ENCODE data around the gene ASPN.

The ASPN gene

DNA sequence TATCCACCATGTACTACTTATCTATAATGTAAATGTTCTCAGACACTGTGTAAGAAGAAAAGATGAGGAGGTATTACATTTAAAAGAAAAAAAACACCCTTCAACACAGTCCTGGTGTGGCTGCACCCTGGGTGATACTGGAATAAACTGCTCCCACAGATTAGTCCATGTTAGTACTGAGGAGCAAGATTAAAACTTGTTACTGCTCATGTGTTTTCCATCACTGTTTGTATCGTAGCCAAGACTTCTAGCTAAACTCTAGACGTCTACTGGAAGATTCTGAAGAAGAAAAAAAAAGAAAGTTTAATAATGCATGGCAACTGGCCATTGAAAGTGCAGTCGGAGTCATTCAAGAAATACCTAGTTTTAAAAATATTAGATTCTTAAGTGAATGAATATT, at the start of gene ASPN:
Gene ASPN, minus strand, starts transcription at position 178 of the 400 bp plus-strand sequence.
- Histone ChIP-seq H3K4me3 (IDR thresholded peaks at IDR 0.05; ENCODE audit: insufficient read depth, low read depth, low read length) (no peak within 1 kb of the TSS), H3K4me1 (ENCODE audit: low read depth, poor library complexity, severe bottlenecking) (no peaks in the 10 kb centered on the region), H3K9ac (no peak within 1 kb of the TSS), H3K27me3 (ENCODE audit: insufficient read depth, low read depth) (no peaks in the 10 kb centered on the region), H4K20me1 (ENCODE audit: insufficient read depth) (no peaks in the 10 kb centered on the region), H3K79me2 (ENCODE audit: insufficient read depth, low read depth) (no peaks in the 10 kb centered on the region), H2AFZ (ENCODE audit: low read depth) (no peak within 1 kb of the TSS), H3K4me2 (no peak within 1 kb of the TSS), H3K36me3 (ENCODE audit: insufficient read depth) (no peaks in the 10 kb centered on the region), H3K27ac (no peak within 1 kb of the TSS)
- TF ChIP-seq, protein P1, sequence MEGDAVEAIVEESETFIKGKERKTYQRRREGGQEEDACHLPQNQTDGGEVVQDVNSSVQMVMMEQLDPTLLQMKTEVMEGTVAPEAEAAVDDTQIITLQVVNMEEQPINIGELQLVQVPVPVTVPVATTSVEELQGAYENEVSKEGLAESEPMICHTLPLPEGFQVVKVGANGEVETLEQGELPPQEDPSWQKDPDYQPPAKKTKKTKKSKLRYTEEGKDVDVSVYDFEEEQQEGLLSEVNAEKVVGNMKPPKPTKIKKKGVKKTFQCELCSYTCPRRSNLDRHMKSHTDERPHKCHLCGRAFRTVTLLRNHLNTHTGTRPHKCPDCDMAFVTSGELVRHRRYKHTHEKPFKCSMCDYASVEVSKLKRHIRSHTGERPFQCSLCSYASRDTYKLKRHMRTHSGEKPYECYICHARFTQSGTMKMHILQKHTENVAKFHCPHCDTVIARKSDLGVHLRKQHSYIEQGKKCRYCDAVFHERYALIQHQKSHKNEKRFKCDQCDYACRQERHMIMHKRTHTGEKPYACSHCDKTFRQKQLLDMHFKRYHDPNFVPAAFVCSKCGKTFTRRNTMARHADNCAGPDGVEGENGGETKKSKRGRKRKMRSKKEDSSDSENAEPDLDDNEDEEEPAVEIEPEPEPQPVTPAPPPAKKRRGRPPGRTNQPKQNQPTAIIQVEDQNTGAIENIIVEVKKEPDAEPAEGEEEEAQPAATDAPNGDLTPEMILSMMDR (conservative IDR thresholded peaks at IDR 0.05; ENCODE audit: low read depth, low read length), result no peak

DNA sequence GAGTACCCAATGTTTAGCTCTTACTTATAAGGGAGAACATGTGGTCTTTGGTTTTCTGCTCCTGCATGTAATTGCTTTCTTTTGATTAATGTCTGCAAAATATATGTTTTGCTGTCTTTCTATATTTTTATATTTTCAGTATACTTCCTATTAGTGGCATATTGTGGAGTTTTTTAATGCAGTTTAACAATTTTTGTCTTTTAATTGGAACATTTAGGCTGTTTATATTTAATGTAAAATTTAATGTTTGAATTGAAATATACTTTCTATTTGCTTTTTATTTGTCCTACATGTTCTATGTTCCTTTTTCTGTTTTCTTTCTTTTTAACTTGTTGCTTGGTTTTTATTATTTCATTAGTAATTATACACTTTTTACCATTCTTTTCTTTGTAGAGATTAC, 48.6 kb upstream of the ASPN start:
- Histone ChIP-seq H3K27me3 (ENCODE audit: insufficient read depth, low read depth) (no peaks in the 10 kb centered on the region), H3K27ac (no peak overlapping the region), H4K20me1 (ENCODE audit: insufficient read depth) (no peaks in the 10 kb centered on the region), H2AFZ (ENCODE audit: low read depth) (no peak overlapping the region), H3K79me2 (ENCODE audit: insufficient read depth, low read depth) (no peaks in the 10 kb centered on the region), H3K36me3 (ENCODE audit: insufficient read depth) (no peaks in the 10 kb centered on the region), H3K4me3 (IDR thresholded peaks at IDR 0.05; ENCODE audit: insufficient read depth, low read depth, low read length) (no peak overlapping the region), H3K9ac (no peak overlapping the region), H3K4me2 (no peak overlapping the region), H3K4me1 (ENCODE audit: low read depth, poor library complexity, severe bottlenecking) (peaks cover 27% of the 10 kb centered on the region)
- TF ChIP-seq, protein P1 (conservative IDR thresholded peaks at IDR 0.05; ENCODE audit: low read depth, low read length), result no peak

DNA sequence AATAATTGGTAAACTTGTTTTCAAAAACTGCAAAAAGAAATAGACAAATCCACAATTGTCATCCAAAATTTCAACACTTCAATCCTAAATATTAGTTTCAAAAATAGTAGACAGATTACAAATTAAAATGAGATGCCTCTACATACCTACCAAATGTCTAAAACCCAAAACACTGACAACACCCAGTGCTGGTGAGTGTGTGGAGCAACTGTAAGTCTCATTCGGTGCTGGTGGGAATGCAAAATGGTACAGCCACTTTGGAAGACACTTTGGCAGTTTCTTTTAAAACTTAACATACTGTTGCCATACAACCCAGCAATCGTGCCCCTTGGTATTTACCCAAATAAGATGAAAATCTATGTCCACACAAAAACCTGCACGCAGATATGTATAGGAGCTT, 46.8 kb upstream of the ASPN start:
- H2AFZ ChIP-seq (ENCODE audit: low read depth), result no peak overlapping the region
- no peaks in the 10 kb centered on the region for H3K36me3 ChIP-seq (ENCODE audit: insufficient read depth)
- no peaks in the 10 kb centered on the region for H4K20me1 ChIP-seq (ENCODE audit: insufficient read depth)
- TF ChIP-seq, protein P1 (conservative IDR thresholded peaks at IDR 0.05; ENCODE audit: low read depth, low read length), result no peak
- no peak overlapping the region for H3K4me3 ChIP-seq (IDR thresholded peaks at IDR 0.05; ENCODE audit: insufficient read depth, low read depth, low read length)
- H3K9ac ChIP-seq, result no peak overlapping the region
- H3K27ac ChIP-seq, result no peak overlapping the region
- H3K4me2 ChIP-seq, result no peak overlapping the region
- peaks cover 9% of the 10 kb centered on the region for H3K4me1 ChIP-seq (ENCODE audit: low read depth, poor library complexity, severe bottlenecking)
- no peaks in the 10 kb centered on the region for H3K79me2 ChIP-seq (ENCODE audit: insufficient read depth, low read depth)
- no peaks in the 10 kb centered on the region for H3K27me3 ChIP-seq (ENCODE audit: insufficient read depth, low read depth)

DNA sequence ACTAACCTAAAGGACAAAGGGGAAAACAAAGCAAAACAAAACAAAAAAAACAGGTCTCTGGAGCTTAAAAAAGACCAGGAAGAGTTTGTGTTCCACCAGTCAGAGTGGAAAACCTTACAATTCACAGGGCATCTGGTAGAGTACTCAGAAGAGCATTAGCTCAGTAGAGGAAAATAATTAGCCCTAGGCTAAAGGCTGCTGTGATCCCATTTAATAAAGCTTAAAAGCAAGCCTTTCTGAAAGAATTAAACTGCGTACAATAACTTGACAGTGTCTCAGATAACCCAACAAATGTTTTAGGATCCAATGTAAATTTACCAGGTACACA, 46.2 kb upstream of the ASPN start:
- no peak overlapping the region for H2AFZ ChIP-seq (ENCODE audit: low read depth)
- TF ChIP-seq, protein P1 (conservative IDR thresholded peaks at IDR 0.05; ENCODE audit: low read depth, low read length), result no peak
- H3K9ac ChIP-seq, result no peak overlapping the region
- H3K27ac ChIP-seq, result no peak overlapping the region
- no peaks in the 10 kb centered on the region for H4K20me1 ChIP-seq (ENCODE audit: insufficient read depth)
- no peak overlapping the region for H3K4me2 ChIP-seq
- no peak overlapping the region for H3K4me3 ChIP-seq (IDR thresholded peaks at IDR 0.05; ENCODE audit: insufficient read depth, low read depth, low read length)
- no peaks in the 10 kb centered on the region for H3K36me3 ChIP-seq (ENCODE audit: insufficient read depth)
- no peaks in the 10 kb centered on the region for H3K27me3 ChIP-seq (ENCODE audit: insufficient read depth, low read depth)
- peaks cover 3% of the 10 kb centered on the region for H3K4me1 ChIP-seq (ENCODE audit: low read depth, poor library complexity, severe bottlenecking)
- no peaks in the 10 kb centered on the region for H3K79me2 ChIP-seq (ENCODE audit: insufficient read depth, low read depth)
